ENCODE data around the gene HOXB2. TPM values are rescaled to one million over a fixed set of nuclear protein-coding genes. Genes with fewer than 3 reads are reported as not detected.

HOXB2 gene
- total RNA-seq, 1 experiment from 2014 or later: not detected

GRCh38 chr17:48558057-48558830, 13.3 kb upstream of the HOXB2 start:
- TF ChIP-seq CTCF (conservative IDR thresholded peaks at IDR 0.05): no peak
- Histone ChIP-seq H3K23ac (ENCODE audit: insufficient read length, low read depth, low read length) (no peak overlapping the region), H4K20me1 (ENCODE audit: control insufficient read depth, insufficient read depth, insufficient read length) (no peaks in the 10 kb centered on the region), H3K9ac (ENCODE audit: extremely low read depth, insufficient read length, low read length) (no peak overlapping the region), H3K79me2 (ENCODE audit: insufficient read depth, low read length) (no peaks in the 10 kb centered on the region), H3K56ac (ENCODE audit: insufficient read length, low read depth, low read length) (no peak overlapping the region), H3K79me1 (ENCODE audit: insufficient read depth, low read depth, low read length, poor library complexity, severe bottlenecking) (no peaks in the 10 kb centered on the region), H3K4me2 (ENCODE audit: insufficient read depth, insufficient read length, low read length) (no peak overlapping the region), H3T11ph (ENCODE audit: low read length) (no peak overlapping the region), H2BK20ac (ENCODE audit: low read depth, low read length, poor library complexity, severe bottlenecking) (no peak overlapping the region), H2AK5ac (ENCODE audit: insufficient read length, low read length) (no peak overlapping the region), H4K5ac (ENCODE audit: insufficient read length, low read depth, low read length) (no peak overlapping the region), H2BK15ac (ENCODE audit: low read depth, low read length) (no peak overlapping the region), H4K91ac (ENCODE audit: insufficient read length, low read depth, low read length) (no peak overlapping the region), H3K9me3 (ENCODE audit: control insufficient read depth, low read depth, low read length) (no peaks in the 10 kb centered on the region), H3K4ac (ENCODE audit: low read depth, low read length) (no peak overlapping the region), H2AFZ (ENCODE audit: low read length) (no peak overlapping the region), H2BK5ac (ENCODE audit: insufficient read length, low read length) (no peak overlapping the region), H3K14ac (ENCODE audit: insufficient read depth, low read length) (no peak overlapping the region), H3K18ac (ENCODE audit: insufficient read length, low read depth, low read length) (no peak overlapping the region), H3K4me1 (ENCODE audit: insufficient read depth, low read length) (no peaks in the 10 kb centered on the region), H3K23me2 (ENCODE audit: insufficient read length, low read depth, low read length, poor library complexity, severe bottlenecking) (no peaks in the 10 kb centered on the region), H2BK120ac (ENCODE audit: low read depth, low read length, poor library complexity, severe bottlenecking) (no peak overlapping the region), H3K27me3 (ENCODE audit: insufficient read depth, low read length) (peaks cover 96% of the 10 kb centered on the region), H4K8ac (replicated peaks; ENCODE audit: insufficient read length, low read depth, low read length) (no peak overlapping the region), H3K27ac (ENCODE audit: insufficient read length, low read depth, low read length) (no peak overlapping the region), H2BK12ac (ENCODE audit: insufficient read length, low read depth, low read length) (no peak overlapping the region)
- DNase-seq: no peak
- WGBS (ENCODE audit: extremely low coverage, insufficient read length, low lambda C conversion rate): no CpG with 5 or more reads among the region's 13 CpGs
- Mint-ChIP-seq H3K4me1 (peaks cover 4 to 19% of the 10 kb centered on the region in 2 experiments), H3K27me3 (ENCODE audit: low read depth) (peaks cover 99% of the 10 kb centered on the region), H3K27ac (no peak overlapping the region), H3K36me3 (ENCODE audit: insufficient read depth in 1 of 3, low read depth in 3 of 3) (peaks cover 0 to 2% (median 0%) of the 10 kb centered on the region in 3 experiments; a peak in 2 of 7 replicates), H3K4me3 (no peak overlapping the region), H3K9me3 (peaks cover 6 to 9% of the 10 kb centered on the region in 2 experiments; a peak in 2 of 5 replicates)
